ENCODE results near the gene ZSWIM5.
"Not testable (repeated sequence)": the region's sequence is repeated elsewhere in the genome, so short reads cannot be mapped to it uniquely, and the experiment has no call there.

Gene ZSWIM5

GRCh38 chr1:45187725-45188124 lies 18.7 kb downstream of the ZSWIM5 start:
- TF ChIP-seq CTCF (IDR thresholded peaks at IDR 0.05; ENCODE audit: extremely low read depth, insufficient read depth, missing control alignments) = no peak
- DNase-seq (ENCODE audit: low spot score) = no peak
- in situ Hi-C loops (cut with MboI; ENCODE audit: low pct_unique_long_range_greater_than_20kb, low sequenced_read_pairs, unreplicated experiment) = no loop called here

- in situ Hi-C loops (cut with MboI; ENCODE audit: low pct_unique_long_range_greater_than_20kb, low sequenced_read_pairs, unreplicated experiment); DNase-seq (ENCODE audit: low spot score): not testable (repeated sequence)
Observed at GRCh38 chr1:45179918-45180519, 26.4 kb downstream of the ZSWIM5 start.

DNA sequence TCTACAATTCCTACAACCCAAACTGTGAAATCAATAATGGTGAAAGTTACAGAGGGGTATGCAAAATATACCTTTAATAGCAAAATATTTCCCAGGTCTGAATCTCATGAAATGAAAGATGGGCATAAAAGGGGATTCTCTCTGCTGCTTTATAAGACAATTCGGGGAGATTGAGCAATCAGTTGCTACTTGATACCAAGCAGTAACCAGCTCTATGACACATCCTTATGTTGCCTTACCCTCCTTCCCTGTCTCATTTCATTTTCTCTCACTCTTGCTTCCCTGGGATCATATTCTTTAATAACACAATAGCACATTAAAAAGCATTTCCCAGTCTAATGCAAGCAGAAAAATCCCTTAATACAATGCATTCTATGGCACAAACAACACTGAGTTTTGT lies 29.0 kb downstream of the ZSWIM5 start:
- DNase-seq (ENCODE audit: low spot score) = no peak
- no peak for TF ChIP-seq CTCF (IDR thresholded peaks at IDR 0.05; ENCODE audit: extremely low read depth, insufficient read depth, missing control alignments)
- in situ Hi-C loops (cut with MboI; ENCODE audit: low pct_unique_long_range_greater_than_20kb, low sequenced_read_pairs, unreplicated experiment) = no loop called here

GRCh38 chr1:45172764-45173163 lies 33.6 kb downstream of the ZSWIM5 start:
- DNase-seq (ENCODE audit: low spot score) = no peak
- in situ Hi-C loops (cut with MboI; ENCODE audit: low pct_unique_long_range_greater_than_20kb, low sequenced_read_pairs, unreplicated experiment) = no loop called here
- no peak for TF ChIP-seq CTCF (IDR thresholded peaks at IDR 0.05; ENCODE audit: extremely low read depth, insufficient read depth, missing control alignments)

- in situ Hi-C loops (cut with MboI; ENCODE audit: low pct_unique_long_range_greater_than_20kb, low sequenced_read_pairs, unreplicated experiment) = no loop called here
- no peak for TF ChIP-seq CTCF (IDR thresholded peaks at IDR 0.05; ENCODE audit: extremely low read depth, insufficient read depth, missing control alignments)
- DNase-seq (ENCODE audit: low spot score) = no peak
Observed at GRCh38 chr1:45172005-45172404, 34.4 kb downstream of the ZSWIM5 start.

- no peak for TF ChIP-seq CTCF (IDR thresholded peaks at IDR 0.05; ENCODE audit: extremely low read depth, insufficient read depth, missing control alignments)
- DNase-seq (ENCODE audit: low spot score) = no peak
- in situ Hi-C loops (cut with MboI; ENCODE audit: low pct_unique_long_range_greater_than_20kb, low sequenced_read_pairs, unreplicated experiment) = no loop called here
Observed at GRCh38 chr1:45171575-45171974, 34.8 kb downstream of the ZSWIM5 start.

DNA sequence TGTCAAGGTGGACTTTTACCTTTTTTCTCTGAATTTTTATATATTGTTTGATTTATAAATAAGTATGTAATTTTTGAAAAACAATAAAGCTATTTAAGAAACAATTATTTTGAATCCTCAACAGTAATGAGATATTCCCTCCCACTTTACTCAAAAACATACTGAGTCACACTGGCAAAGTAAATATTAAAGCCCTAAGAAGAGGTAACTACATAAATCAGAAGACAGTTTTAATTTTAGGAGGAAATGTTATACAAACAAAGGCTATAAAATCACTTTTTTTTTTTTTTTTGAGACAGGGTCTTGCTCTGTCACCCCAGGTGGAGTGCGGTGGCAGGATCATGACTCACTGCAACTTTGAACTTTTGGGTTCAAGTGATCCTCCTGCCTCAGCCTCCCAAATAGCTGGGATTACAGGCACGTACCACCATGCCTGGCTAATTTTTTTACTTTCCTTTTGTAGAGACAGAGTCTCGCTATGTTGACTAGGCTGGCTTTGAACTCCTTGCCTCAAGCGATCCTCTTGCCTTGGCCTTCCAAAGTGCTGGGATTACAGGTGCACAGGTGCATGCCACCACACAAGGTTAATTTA lies 36.2 kb downstream of the ZSWIM5 start:
- no peak for TF ChIP-seq CTCF (IDR thresholded peaks at IDR 0.05; ENCODE audit: extremely low read depth, insufficient read depth, missing control alignments)
- no peak for DNase-seq (ENCODE audit: low spot score)
- in situ Hi-C loops (cut with MboI; ENCODE audit: low pct_unique_long_range_greater_than_20kb, low sequenced_read_pairs, unreplicated experiment) = no loop called here

- in situ Hi-C loops (cut with MboI; ENCODE audit: low pct_unique_long_range_greater_than_20kb, low sequenced_read_pairs, unreplicated experiment); DNase-seq (ENCODE audit: low spot score): not testable (repeated sequence)
Observed at GRCh38 chr1:45167947-45168346, 38.5 kb downstream of the ZSWIM5 start.

DNA sequence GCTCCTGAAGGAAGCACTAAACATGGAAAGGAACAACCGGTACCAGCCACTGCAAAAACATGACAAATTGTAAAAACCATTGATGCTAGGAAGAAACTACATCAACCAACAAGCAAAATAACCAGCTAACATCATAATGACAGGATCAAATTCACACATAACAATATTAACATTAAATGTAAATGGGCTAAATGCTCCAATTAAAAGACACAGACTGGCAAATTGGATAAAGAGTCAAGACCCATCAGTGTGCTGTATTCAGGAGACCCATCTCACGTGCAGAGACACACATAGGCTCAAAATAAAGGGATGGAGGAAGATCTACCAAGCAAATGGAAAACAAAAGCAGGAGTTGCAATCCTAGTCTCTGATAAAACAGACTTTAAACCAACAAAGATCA lies 42.1 kb downstream of the ZSWIM5 start:
- DNase-seq (ENCODE audit: low spot score); in situ Hi-C loops (cut with MboI; ENCODE audit: low pct_unique_long_range_greater_than_20kb, low sequenced_read_pairs, unreplicated experiment): not testable (repeated sequence)

DNA sequence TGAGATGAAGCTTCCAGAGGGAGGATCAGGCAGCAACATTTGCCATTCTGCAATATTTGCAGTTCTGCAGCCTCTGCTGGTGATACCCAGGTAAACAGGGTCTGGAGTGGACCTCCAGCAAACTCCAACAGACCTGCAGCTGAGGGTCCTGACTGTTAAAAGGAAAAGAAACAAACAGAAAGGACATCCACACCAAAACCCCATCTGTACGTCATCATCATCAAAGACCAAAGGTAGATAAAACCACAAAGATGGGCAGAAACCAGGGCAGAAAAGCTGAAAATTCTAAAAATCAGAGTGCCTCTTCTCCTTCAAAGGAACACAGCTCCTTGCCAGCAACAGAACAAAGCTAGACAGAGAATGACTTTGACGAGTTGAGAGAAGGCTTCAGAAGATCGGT lies 43.3 kb downstream of the ZSWIM5 start:
- DNase-seq (ENCODE audit: low spot score); in situ Hi-C loops (cut with MboI; ENCODE audit: low pct_unique_long_range_greater_than_20kb, low sequenced_read_pairs, unreplicated experiment): not testable (repeated sequence)
